GM21381 (cell line): Measurements from ENCODE around the gene GGA1.

Experiments
- ATAC-seq: cut with Tn5 transposase; IDR thresholded peaks from one replicate; pipeline ENCODE4 v1.9.1; 2021; ENCODE audit warnings: mild to moderate bottlenecking, moderate library complexity; ENCODE audit not compliant: unreplicated experiment

GGA1 gene

DNA sequence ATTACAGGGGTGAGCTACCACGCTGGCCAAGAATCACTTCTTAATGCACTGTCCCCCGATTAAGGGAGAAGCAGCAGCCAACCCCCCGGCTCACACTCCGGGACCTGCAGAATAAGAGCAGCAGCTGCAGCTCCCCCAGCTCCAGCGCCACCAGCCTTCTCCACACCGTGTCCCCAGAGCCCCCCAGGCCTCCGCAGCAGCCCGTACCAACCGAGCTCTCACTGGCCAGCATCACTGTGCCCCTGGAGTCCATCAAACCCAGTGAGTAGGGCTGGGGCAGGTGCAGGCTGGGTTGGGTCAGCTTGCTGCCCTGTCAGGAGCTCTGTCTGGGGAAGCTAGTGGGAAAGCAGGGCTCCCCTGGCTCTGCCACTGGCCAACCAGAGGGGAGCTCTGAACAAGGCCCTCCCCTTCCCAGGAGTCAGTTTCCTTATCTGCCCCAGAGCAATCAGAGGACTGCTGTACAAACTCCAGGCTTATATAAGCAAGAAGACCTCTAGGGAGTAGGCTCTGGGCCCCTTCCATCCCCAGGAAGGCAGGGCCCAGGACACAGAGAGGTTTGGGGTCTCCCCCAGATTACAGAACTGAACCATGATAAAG is 22.3 kb downstream of the GGA1 start:
- ATAC-seq = no peak

- ATAC-seq = no peak
Observed at GRCh38 chr22:37631448-37632173, 23.0 kb downstream of the GGA1 start.

- no peak for ATAC-seq
Observed at GRCh38 chr22:37632174-37633088, 23.8 kb downstream of the GGA1 start.

DNA sequence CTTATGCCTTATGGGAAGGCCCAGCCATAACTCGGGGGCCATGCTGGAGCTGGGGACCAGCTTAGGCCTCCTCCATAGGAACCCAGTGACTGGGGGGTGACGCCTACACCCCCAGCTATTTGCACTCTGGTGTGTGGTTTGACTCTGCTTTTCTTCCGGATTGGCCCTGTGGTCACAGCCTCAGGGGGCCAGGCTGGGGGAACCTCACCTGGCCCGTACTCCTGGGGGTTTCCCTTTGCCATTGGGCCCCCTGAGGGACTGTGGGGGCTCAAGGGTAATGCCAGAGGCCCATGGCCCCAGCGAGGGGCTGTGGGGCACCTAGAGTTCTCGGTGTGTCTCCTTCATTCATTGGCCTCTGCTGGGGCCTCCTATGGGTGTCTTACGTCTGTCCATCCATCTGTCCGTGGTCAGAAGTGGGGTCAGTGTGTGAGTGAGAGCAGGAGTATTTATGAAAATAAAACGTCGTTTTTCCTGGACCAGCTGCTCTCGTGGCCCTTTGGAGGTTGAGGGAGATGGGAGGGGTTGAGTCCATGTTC is 24.5 kb downstream of the GGA1 start:
- peak; percentile 54 for ATAC-seq

DNA sequence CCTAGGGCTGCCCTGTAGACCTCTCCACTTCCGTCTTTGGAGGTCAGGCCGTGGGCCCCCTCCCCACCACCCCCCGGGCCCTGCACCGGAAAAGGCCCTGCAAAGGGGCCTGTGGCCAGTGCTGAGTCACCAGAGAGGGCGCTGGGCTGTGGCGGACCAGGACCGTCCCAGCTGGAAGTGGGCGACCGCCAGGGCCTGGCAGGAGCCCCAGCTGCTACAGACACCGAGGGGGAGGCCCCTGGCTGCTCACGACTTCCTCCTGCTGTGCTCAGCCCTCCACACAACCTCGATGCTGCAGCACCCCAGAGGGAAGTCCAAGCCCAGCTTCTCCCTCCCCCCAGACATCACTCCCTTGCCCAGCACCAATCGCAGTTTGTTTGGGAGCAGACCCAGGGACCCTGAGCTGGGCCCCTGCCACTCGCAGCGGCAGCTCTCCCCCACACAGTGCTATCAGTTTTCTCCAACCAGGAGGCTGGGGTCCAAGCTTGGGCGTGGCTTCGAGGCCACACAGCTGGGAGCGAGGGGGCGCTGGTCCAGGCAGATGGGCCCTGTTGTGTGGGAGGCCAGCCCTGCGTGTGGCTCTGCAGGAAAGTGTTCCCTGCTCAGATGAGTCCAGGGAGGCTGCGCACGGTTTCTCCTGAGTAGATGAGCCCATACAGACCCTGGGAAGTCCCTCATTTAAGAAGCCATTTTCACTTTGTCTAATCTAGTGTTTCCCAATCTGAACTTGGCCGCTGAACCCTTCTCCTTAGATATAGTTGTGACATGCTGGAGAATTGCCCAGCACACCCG is 25.2 kb downstream of the GGA1 start:
- ATAC-seq = peak; percentile 47

DNA sequence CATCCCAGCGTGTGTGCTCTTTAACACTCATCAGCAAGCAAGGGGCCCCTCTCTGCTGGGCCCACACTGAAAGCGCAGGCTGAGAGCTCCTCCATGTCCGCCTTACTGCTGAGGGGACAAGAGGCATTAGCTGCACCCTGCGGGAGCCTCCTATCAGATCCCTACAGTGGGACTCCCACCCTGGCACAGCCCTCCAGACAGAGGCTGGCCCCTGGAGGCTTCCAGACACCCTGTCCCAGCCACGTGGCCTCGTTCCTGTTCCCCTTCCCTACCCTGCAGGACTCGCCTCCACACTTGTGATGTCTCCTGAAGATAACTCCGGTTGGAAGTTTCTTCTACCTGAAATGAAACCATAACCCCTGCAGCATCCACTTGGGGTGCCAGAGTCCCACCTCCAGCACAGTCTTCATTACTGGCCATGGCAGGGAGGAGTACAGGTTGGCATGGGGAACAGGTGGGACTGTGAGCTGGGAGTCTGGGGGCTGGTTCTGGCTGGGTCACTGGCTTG is 25.8 kb downstream of the GGA1 start:
- ATAC-seq = no peak

- ATAC-seq = no peak
Observed at GRCh38 chr22:37635157-37635556, 26.5 kb downstream of the GGA1 start.

GRCh38 chr22:37636186-37636948 is 27.7 kb downstream of the GGA1 start:
- no peak for ATAC-seq

DNA sequence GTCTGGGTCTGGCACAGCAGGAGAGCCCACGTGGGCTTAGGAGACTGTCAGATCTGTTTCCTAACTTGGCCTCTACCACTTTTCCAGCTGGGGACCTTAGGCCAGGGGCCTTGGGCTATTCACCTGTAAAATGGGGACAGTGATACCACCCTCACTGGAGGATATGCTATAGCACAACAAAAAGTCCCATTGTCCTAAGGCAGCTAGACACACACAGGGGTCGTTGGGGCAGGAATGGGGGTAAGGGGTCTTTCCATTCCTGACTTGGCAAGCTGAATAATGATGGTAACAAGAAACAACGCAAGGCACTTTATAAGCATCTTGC is 28.3 kb downstream of the GGA1 start:
- ATAC-seq = no peak

DNA sequence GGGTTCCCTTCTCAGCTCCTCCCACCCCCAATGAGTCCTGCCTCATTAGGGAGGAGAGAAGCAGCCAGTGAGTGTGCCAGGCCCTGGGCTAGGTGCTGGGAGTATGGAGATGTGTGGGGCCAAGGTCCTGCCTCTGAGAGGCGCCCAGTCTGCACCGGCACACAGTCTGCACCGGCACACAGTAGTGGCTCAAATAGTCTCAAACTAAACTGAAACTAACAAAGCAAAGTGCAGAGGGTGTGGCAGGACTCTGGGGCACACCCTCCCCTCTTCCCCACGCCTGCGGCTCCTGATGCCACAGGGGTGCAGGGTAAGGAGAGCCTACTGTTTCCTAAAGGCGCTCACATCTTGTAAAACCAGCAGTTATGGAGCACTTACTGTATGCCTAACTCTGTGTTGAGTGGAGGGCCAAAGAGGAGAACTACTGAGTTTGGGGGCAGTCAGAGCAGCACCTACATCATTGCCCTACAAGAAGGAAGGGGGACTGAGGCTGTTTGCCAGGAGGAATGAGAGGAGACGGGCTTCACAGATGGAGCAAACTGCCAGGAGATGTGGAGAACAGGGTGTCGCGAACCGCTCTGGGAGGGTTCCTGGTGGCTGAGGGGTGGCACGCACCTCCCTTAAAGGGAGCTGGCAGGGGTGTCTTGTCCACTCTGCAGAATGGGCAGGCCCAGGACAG is 29.9 kb downstream of the GGA1 start:
- ATAC-seq = no peak

DNA sequence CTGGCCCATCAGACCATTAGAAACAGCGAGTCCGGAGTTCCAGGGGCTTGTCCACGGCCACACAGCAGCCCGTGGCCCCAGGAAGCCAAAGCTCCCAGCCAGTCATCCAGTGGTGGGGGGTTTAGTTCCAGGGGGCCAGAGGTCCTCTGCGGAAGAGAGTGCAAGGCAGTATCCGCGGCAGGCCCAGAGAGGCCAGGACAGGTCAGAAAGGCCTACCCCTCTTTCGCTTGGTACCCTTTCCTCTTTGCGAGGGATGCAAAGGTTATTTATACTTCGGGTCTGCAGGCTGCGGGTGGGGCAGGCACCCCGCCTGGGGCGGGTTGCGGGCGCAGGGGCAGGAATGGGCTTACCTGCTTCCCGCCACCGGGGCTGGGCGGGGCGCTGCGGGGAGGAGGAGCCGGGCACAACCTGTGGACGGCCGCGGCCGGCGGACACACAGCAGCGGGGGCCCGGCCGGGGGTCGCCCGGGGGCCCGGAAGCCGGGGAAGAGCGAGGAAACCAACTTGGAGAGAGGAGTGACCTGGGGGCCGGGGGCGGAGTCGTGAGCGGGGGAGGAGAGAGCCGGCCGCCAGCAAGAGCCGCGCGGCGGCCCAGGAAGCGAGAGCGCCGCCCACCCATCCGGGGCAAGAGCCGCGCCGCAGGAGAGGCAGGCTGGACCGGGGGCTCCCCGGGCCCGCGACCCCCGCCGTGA is 30.6 kb downstream of the GGA1 start, which contains the start of gene SH3BP1:
SH3BP1 (plus strand) TSS at position 600 of the 691 bp plus-strand sequence. CDS start 119 bp downstream, outside the sequence.
- no peak for ATAC-seq

DNA sequence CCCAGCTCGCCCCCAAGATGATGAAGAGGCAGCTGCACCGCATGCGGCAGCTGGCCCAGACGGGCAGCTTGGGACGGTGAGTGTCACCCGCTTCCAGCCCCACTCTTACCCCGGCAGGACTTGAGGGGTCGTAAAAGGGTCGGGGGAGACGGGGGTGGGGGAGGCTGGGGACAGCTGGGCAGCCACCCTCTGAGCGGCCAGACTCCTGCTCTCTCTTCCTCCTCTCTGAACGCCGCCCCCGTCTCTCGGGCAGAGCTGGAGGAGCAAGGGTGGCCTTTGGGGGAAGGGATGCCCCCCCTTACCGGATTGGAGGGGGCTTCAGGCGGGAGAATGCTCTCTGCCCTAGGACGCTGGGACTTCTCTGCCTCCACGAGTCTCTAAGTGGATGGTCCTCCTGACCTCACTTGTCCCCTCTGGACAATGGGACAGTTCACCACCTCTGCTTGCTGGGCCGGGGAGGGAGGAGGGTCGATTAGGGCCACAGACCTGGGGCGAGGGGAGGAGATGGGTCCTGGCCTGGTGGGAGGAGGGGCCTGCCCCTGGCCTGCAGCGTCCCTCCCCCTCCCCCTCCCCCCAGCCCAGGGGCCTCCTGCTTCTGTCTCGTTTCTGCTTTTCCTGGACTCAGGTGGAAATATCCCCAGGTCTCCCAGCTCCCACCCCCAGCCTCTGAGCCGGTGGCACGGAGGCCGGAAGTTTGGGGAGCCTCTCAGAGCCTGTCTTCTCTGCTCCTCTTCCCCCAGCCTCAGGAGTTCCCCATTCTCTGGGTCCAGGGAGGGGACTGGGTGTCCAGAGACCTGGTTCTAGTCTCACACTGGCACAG is 31.3 kb downstream of the GGA1 start:
- ATAC-seq = no peak

DNA sequence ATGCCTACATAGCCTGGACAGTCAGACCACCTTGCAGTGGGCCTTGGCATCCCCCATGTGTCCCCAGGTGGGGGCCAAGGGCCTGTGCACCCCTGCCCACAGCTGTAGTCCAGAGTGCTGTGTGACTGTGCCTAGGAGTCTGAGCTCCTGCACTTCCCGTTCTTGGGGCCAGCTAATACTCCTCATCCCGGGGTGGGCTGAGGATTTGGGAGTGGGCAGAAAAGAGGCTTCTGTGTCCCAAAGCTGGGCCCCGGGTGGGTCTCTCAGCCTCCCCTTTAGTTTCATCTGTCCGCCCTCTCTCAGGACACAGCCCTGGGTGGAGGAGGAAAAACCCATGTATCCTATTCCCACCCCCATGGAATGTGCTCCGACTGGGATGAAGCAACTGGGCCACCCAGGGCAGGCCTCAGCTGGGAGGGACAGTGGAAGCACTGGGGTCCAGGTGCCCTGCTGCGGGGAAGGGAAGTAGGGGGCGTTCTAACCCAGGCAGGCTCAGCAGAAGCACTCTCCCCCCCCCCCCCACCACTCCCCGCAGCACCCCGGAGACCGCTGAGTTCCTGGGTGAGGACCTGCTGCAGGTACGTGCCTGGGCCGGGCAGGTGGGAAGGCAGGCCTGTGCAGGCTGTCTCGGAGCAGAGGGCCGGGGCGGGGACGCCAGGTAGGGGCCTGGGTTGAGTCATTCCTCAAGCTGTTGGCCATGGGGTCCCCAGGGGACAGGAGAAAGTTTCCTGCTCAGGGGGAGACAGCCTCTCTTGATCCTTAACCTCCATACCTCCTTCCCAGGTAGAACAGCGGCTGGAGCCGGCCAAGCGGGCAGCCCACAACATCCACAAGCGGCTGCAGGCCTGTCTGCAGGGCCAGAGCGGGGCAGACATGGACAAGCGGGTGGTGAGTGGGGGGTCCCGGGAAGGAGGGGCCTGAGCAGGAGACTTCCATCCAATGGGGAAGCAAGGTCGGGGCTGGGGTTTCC is 32.2 kb downstream of the GGA1 start:
- no peak for ATAC-seq

DNA sequence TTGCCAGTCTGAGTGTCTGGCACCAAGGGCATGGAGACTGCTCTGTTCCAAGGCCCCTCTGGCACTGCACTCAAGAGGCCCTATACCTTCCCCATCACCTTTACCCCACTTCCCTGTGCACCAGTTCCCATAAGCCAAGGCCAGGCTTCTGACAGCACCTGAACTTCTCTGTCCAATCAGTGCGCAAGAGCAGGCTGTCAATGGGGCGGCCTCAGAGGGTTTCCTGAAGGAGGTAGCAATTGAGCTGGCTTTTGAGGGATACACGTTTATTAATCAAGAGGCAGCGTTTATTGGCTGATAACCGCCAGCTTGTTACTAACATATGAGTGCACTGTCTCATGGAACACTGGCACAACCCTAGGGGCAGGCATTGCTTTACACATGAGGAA is 32.9 kb downstream of the GGA1 start:
- no peak for ATAC-seq

DNA sequence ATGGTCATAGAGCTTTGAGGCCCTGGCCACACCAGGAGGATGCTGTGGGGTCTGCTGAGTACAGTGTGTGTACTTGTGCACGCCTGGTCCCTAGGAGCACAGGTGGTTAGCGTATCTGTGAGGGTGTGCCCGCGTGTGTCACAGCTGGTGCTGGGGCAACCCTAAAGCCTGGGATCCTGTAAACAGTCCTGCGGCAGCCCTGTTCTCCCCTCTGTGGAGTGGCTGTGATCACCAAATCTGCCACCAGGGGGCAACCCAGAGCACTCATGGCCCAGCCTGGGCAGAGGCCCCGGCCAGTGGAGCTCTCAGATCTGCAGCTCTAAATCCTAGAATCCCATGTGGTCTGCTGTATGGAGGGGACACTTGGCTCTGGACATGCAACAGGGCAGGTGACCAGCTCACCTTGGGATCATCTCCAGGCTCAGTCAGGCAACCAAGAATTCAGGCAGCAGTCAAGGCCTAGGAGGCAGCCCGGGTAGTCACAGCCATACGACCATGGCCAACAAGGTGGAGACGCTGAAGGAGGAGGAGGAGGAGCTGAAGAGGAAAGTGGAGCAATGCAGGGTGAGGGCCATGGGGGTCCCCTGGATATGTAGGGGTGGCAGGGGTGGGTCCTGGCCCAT is 34.7 kb downstream of the GGA1 start:
- ATAC-seq = no peak

- ATAC-seq = no peak
Observed at GRCh38 chr22:37647317-37647716, 38.7 kb downstream of the GGA1 start.
